K562 (cell line): ENCODE data around the gene KMT2C. TPM values are rescaled to one million over a fixed set of nuclear protein-coding genes. Genes with fewer than 3 reads are reported as not detected.
"Not testable (repeated sequence)": the region's sequence is repeated elsewhere in the genome, so short reads cannot be mapped to it uniquely, and the experiment has no call there.

Source experiments
- ATAC-seq: fragments of 200-7000 bp; cut with Tn5 transposase; 3 replicates; pipeline ENCODE4 v1.9.1; 2020; ENCODE audit warnings: moderate library complexity
- BruUV-seq: library from RNA; stranded (reverse); fragments of 400-500 nt; replicated peaks from 2 replicates; lab custom pipeline; 2021; lab: Mats Ljungman, UMichigan
- CTCF ChIA-PET: fragments of 300-600 bp; formaldehyde crosslinking; extraction: SDS; loops from one replicate; lab custom pipeline; 2021; ENCODE audit warnings: low intra/inter-chr PET ratio; lab: Yijun Ruan, JAX
- POLR2A ChIA-PET: fragments of 300-600, 350-650 bp; sonication (Branson Sonifier 250); formaldehyde crosslinking; extraction: SDS; loops from one replicate; lab custom pipeline; 2021; ENCODE audit warnings: antibody characterized with exemption, inconsistent platforms; lab: Yijun Ruan, JAX
- DNase-seq, 4 experiments: peaks; one replicate each; pipeline versions ENCODE4 v3.0.0 to v3.0.0-alpha.2; 2011 to 2018; ENCODE audit warnings: low spot score in 3 of 4, mixed read lengths in 3 of 4; ENCODE audit errors: extremely low read depth in 1 of 4
- FAIRE-seq: peaks from 2 replicates; lab custom pipeline; 2011; peaks lifted over from hg19 to GRCh38; lab: Jason Lieb, UNC
- H2AFZ ChIP-seq: 2 replicates; pipeline ENCODE4 v1.6.0; 2011; ENCODE audit warnings: low read depth, low read length, control low read depth, inconsistent platforms
- H3K27ac ChIP-seq: fragments of 200-600 bp; 3 replicates; pipeline ENCODE4 v1.8.0; 2011; ENCODE audit warnings: low read depth, mild to moderate bottlenecking, control low read depth, inconsistent platforms, low read length, moderate library complexity, mixed read lengths; ENCODE audit errors: extremely low read depth
- H3K27me3 ChIP-seq, 2 experiments: fragments of 300-600 bp in 1 of 2; 2 replicates in 1 of 2; 3 replicates in 1 of 2; pipeline versions ENCODE4 v1.6.0 to v1.8.0; 2011; ENCODE audit warnings: inconsistent platforms in 2 of 2, low read length in 2 of 2, mild to moderate bottlenecking in 1 of 2, mixed read lengths in 1 of 2, moderate library complexity in 1 of 2; ENCODE audit not compliant: control insufficient read depth in 2 of 2, insufficient read depth in 2 of 2
- H3K36me3 ChIP-seq: fragments of 300-600 bp; 3 replicates; pipeline ENCODE4 v1.8.0; 2011; ENCODE audit warnings: mild to moderate bottlenecking, low read length, inconsistent platforms; ENCODE audit not compliant: control insufficient read depth, insufficient read depth
- H3K4me1 ChIP-seq, 2 experiments: fragments of 200-600 bp in 1 of 2; replicated peaks in 1 of 2; 2 replicates in 1 of 2; 3 replicates in 1 of 2; pipeline versions ENCODE4 v1.5.1 to v1.8.0; 2011; ENCODE audit warnings: inconsistent platforms in 2 of 2, low read length in 2 of 2, mild to moderate bottlenecking in 1 of 2, mixed read lengths in 1 of 2, moderate library complexity in 1 of 2; ENCODE audit not compliant: control insufficient read depth in 2 of 2, insufficient read depth in 2 of 2
- H3K4me2 ChIP-seq: 2 replicates; pipeline ENCODE4 v1.6.1; 2011; ENCODE audit warnings: low read length, control low read depth, inconsistent platforms, mixed read lengths; ENCODE audit not compliant: insufficient read depth
- H3K4me3 ChIP-seq: fragments of 200-600 bp; sonication (generic), shearing (Covaris generic); 2 replicates; pipeline ENCODE4 v1.5.1; 2016; ENCODE audit warnings: control low read depth, inconsistent platforms
- H3K79me2 ChIP-seq: fragments of 200-600 bp; 3 replicates; pipeline ENCODE4 v1.8.0; 2011; ENCODE audit warnings: low read length, inconsistent platforms; ENCODE audit not compliant: control insufficient read depth, insufficient read depth
- H3K9ac ChIP-seq, 2 experiments: 2 replicates each; pipeline versions ENCODE4 v1.6.0 to v1.6.1; 2011; ENCODE audit warnings: low read depth in 2 of 2, low read length in 2 of 2, control low read depth in 1 of 2, inconsistent platforms in 1 of 2, mild to moderate bottlenecking in 1 of 2, mixed read lengths in 1 of 2; ENCODE audit not compliant: insufficient read depth in 1 of 2
- H3K9me1 ChIP-seq: one replicate; pipeline ENCODE4 v1.6.0; 2011; ENCODE audit warnings: inconsistent platforms, mild to moderate bottlenecking, low read length, moderate library complexity; ENCODE audit not compliant: control insufficient read depth, insufficient read depth
- H3K9me3 ChIP-seq: replicated peaks from 2 replicates; pipeline ENCODE4 v1.5.1; 2011; ENCODE audit warnings: low read depth, low read length, inconsistent platforms; ENCODE audit not compliant: control insufficient read depth, insufficient read depth
- H4K20me1 ChIP-seq: replicated peaks from 2 replicates; pipeline ENCODE4 v1.6.1; 2011; ENCODE audit warnings: low read length, inconsistent platforms, mixed read lengths; ENCODE audit not compliant: control insufficient read depth, insufficient read depth
- COPS2 ChIP-seq: fragments of 450-650 bp; conservative IDR thresholded peaks from 2 replicates; pipeline ENCODE4 v1.6.1; 2016; ENCODE audit warnings: mild to moderate bottlenecking, moderate library complexity
- TAF1 ChIP-seq: IDR thresholded peaks from 2 replicates; pipeline ENCODE4 v1.6.1; 2011; ENCODE audit warnings: mild to moderate bottlenecking, low read length, moderate library complexity; ENCODE audit not compliant: insufficient read depth, control insufficient read depth, severe bottlenecking; ENCODE audit errors: extremely low read depth
- ZBTB7A ChIP-seq: IDR thresholded peaks from 2 replicates; pipeline ENCODE4 v1.6.1; 2011; ENCODE audit warnings: low read depth, mild to moderate bottlenecking, low read length, moderate library complexity, borderline replicate concordance; ENCODE audit not compliant: control insufficient read depth
- ZNF24 ChIP-seq: fragments of 450-650 bp; IDR thresholded peaks from 2 replicates; pipeline ENCODE4 v1.6.1; 2016
- ZNF347 ChIP-seq: fragments of 450-650 bp; formaldehyde crosslinking; IDR thresholded peaks from 2 replicates; pipeline ENCODE4 v1.4.0; 2020; ENCODE audit warnings: low read depth, mild to moderate bottlenecking, moderate library complexity
- WGBS: fragments of 100-300 bp; shearing (Covaris generic); methylation state at CpG from one replicate; pipeline ENCODE4 v1.1.6; 2016; ENCODE audit warnings: low coverage, mixed read lengths; ENCODE audit not compliant: insufficient coverage; ENCODE audit errors: missing lambda C conversion rate; 5-methylcytosine and 5-hydroxymethylcytosine counted together
- in situ Hi-C: fragments of 300-500 bp; cut with MboI; formaldehyde crosslinking; loops from 4 replicates; pipeline ENCODE4 v1.15.0; 2018; ENCODE audit warnings: inconsistent platforms, mixed read lengths
- intact Hi-C: fragments of 100-400 bp; cut with micrococcal nuclease; formaldehyde crosslinking; loops from 2 replicates; pipeline ENCODE4 v1.14.2; 2022
- polyA plus RNA-seq, 8 experiments: library from polyadenylated mRNA; depleted of rRNA in 4 of 8; stranded (reverse) in 5 of 8; unstranded in 3 of 8; fragments of >200 nt; fragmentation: Nextera tagmentation in 2 of 8; fragmentation: Illumina TruSeq in 1 of 8; extraction: Ambion mirVana in 2 of 8; extraction: Trizol in 1 of 8; gene quantifications; 2 replicates each; pipeline versions ENCODE4 v1.2.1 to v1.2.3, GENCODE V29; 2011 to 2014; ENCODE audit warnings: inconsistent platforms in 1 of 8, missing spikeins in 1 of 8
- total RNA-seq, 7 experiments: library from RNA; depleted of rRNA in 6 of 7; stranded (reverse); fragments of >200 nt in 6 of 7; fragmentation: Illumina TruSeq in 2 of 7; extraction: Trizol in 2 of 7; gene quantifications; 2 replicates each; pipeline versions ENCODE4 v1.2.1 to v1.2.3, GENCODE V29; 2011 to 2021; ENCODE audit warnings: low replicate concordance in 1 of 7
- TF ChIP-seq, protein P1 (sequence below): fragments of 200-800 bp; sonication (Bioruptor generic); IDR thresholded peaks from 2 replicates; pipeline ENCODE4 v1.6.1; 2017; ENCODE audit warnings: missing genetic modification characterization, missing compliant biosample characterization

KMT2C gene
- total and polyA plus RNA-seq, 9 of the 15 experiments (the other 6 are each of a cell fraction or from before 2014, with no cell fraction given), result 4.9 to 67.8 (median 27.1) TPM

DNA sequence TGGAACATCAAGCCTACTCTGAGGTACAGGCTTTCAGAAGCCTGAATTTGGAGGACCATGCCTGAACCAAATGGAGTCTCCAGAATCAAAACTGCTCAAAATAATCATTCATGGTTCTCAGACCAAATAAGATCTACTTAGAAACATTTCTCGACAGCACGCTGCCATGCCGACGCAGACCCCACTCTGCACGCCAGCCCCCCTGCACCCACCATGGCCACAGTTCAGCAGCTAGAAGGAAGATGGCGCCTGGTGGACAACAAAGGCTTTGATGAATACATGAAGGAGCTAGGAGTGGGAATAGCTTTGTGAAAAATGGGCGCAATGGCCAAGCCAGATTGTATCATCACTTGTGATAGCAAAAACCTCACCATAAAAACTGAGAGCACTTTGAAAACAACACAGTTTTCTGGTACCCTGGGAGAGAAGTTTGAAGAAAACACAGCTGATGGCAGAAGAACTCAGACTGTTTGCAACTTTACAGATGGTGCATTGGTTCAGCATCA is 6.6 kb upstream of the KMT2C start:
- intact Hi-C loops (no loop called here), in situ Hi-C loops (no loop called here)
- H3K4me3 ChIP-seq, result no peak overlapping the region
- no peaks in the 10 kb centered on the region for H3K9me1 ChIP-seq
- H3K9me3 ChIP-seq, result no peaks in the 10 kb centered on the region
- H3K4me1 ChIP-seq, result peaks cover 8 to 9% of the 10 kb centered on the region in 2 experiments; a peak in 4 of 5 replicates
- TF ChIP-seq COPS2, result no peak
- no peak for TF ChIP-seq ZNF347 (CRISPR knock-in tag)
- TF ChIP-seq, protein P1, sequence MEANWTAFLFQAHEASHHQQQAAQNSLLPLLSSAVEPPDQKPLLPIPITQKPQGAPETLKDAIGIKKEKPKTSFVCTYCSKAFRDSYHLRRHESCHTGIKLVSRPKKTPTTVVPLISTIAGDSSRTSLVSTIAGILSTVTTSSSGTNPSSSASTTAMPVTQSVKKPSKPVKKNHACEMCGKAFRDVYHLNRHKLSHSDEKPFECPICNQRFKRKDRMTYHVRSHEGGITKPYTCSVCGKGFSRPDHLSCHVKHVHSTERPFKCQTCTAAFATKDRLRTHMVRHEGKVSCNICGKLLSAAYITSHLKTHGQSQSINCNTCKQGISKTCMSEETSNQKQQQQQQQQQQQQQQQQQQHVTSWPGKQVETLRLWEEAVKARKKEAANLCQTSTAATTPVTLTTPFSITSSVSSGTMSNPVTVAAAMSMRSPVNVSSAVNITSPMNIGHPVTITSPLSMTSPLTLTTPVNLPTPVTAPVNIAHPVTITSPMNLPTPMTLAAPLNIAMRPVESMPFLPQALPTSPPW (CRISPR knock-in tag), result 0 out of 2 replicates have a peak, but pooled peaks have one; percentile 22
- peak; percentile 79 for TF ChIP-seq ZNF24
- TF ChIP-seq TAF1, result no peak
- TF ChIP-seq ZBTB7A, result peak; percentile 62; the same call in 1 of the 2 replicates
- H4K20me1 ChIP-seq, result no peaks in the 10 kb centered on the region
- H3K36me3 ChIP-seq, result no peaks in the 10 kb centered on the region
- POLR2A ChIA-PET, result no interaction called here
- H3K27ac ChIP-seq, result no peak overlapping the region
- no peaks in the 10 kb centered on the region for H3K79me2 ChIP-seq
- H3K9ac ChIP-seq, result no peak overlapping the region
- CTCF ChIA-PET, result no interaction called here
- WGBS, result 77% methylated on average over 7 of the region's 7 CpGs
- BruUV-seq, result no TSS peak
- H2AFZ ChIP-seq, result 0 out of 2 replicates have a peak overlapping the region, but pooled peaks have one; percentile 5
- ATAC-seq, result no peak
- H3K4me2 ChIP-seq, result no peak overlapping the region
- FAIRE-seq, result no peak
- DNase-seq, result no peak
- no peaks in the 10 kb centered on the region for H3K27me3 ChIP-seq

DNA sequence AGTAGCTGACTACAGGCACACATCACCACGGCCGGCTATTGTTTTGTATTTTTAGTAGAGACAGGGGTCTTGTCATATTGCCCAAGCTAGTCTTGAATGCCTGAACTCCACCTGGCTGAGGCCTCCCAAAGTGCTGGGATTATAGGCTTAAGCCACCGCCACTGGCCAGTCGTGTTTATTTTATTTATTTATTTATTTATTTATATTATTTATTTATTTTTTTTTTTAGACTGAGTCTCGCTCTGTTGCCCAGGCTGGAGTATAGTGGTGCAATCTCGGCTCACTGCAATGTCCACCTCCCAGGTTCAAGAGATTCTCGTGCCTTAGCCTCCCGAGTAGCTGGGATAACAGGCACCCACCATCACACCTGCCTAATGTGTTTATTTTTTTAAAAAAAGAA is 6.0 kb upstream of the KMT2C start:
- POLR2A ChIA-PET, ATAC-seq, H3K79me2 ChIP-seq, H3K9me3 ChIP-seq, H3K27me3 ChIP-seq, CTCF ChIA-PET, FAIRE-seq, H3K36me3 ChIP-seq, H3K4me2 ChIP-seq, BruUV-seq, in situ Hi-C loops, DNase-seq, H3K4me3 ChIP-seq, H2AFZ ChIP-seq, H3K9me1 ChIP-seq, intact Hi-C loops, H3K9ac ChIP-seq, H3K27ac ChIP-seq, H4K20me1 ChIP-seq: not testable (repeated sequence)
- H3K4me1 ChIP-seq, result peaks cover 9 to 10% of the 10 kb centered on the region in 2 experiments; a peak in 4 of 5 replicates
- 59% methylated on average over 8 of the region's 8 CpGs for WGBS
